ENCODE results near the gene HIPK2.

HIPK2 gene

GRCh38 chr7:139576179-139576973 lies 201.4 kb downstream of the HIPK2 start:
- FAIRE-seq (no peak), DNase-seq (ENCODE audit: insufficient read length, low spot score) (no peak)

DNA sequence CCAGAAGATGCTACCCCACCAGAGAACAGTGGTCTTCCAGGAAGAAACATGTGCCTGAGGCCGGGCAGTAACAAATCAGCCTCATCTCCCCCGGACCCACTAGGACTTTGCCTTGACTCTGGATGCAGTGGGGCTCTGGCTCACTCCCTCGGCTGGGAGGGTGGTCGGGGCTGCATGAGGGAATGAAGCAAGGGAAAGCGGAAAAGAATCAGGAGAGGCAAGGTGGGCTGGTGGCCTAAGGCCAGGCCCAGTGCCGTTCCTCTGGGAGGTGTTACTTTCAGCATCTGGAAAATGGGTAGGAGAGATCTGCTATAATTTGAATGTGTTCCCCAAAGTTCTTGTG lies 202.5 kb downstream of the HIPK2 start:
- FAIRE-seq (no peak), DNase-seq (ENCODE audit: insufficient read length, low spot score) (no peak)

GRCh38 chr7:139574618-139575337 lies 203.0 kb downstream of the HIPK2 start:
- FAIRE-seq: no peak

GRCh38 chr7:139573871-139574270 lies 203.9 kb downstream of the HIPK2 start:
- no peak for FAIRE-seq
- DNase-seq (ENCODE audit: insufficient read length, low spot score): no peak

More at GRCh38 chr7:139574618-139575337, 203.0 kb downstream of the HIPK2 start:
- DNase-seq (ENCODE audit: insufficient read length, low spot score): no peak

DNA sequence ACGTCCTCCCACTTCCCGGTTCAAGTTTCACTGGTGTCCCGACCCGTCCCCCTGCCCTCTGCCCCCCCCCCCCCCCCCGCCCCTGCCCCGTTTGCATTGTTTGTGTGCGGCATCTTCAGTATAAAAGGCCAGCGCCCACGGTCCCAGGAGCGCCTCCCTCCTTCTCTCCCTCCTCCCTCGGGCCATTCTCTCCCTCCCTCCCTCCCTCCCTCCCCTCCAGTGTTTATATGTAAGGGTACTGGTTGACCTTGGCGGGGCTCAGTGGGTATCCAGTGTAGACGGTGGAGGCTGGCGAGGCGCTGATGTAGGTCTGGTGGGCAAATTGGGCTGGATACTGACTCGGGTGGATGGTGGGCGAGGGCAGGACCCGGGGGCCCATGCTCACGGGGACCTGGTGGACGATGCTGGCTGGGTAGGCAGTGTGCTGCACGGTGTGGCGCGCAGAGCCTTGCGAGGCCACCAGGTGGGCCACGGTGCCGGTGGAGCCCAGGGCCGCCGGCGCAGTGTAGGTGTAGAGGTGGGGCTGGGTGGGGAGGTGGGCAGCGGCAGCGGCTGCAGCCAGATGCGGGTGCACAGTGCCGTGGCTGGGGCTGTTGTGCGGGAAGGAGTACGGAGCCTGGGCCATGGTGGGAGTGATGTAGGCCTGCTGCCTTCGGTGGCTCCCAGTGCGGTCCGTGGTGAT lies 205.0 kb downstream of the HIPK2 start:
- FAIRE-seq: no peak

DNA sequence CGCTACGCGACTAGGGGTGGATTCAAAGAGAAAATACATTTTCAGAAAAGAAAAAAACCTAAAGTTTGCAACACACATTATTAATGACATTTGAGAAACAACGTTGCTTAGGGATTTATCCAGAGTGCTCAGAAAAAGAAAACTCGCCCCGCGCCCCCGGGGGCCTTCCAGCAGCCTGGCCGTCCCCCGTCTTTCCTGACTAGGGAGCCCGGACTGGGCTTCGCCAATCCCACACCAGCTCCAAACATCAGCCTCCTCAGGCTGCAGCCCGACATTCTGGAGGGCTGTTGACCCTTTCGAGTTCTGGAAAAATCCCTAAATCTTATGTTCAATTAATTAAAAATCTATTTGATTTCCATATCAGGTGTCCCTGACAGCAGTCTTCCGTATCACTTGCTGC lies 205.7 kb downstream of the HIPK2 start:
- DNase-seq (ENCODE audit: insufficient read length, low spot score): no peak
- FAIRE-seq: no peak

More for the DNA sequence above, 205.0 kb downstream of the HIPK2 start:
- DNase-seq (ENCODE audit: insufficient read length, low spot score): no peak

DNA sequence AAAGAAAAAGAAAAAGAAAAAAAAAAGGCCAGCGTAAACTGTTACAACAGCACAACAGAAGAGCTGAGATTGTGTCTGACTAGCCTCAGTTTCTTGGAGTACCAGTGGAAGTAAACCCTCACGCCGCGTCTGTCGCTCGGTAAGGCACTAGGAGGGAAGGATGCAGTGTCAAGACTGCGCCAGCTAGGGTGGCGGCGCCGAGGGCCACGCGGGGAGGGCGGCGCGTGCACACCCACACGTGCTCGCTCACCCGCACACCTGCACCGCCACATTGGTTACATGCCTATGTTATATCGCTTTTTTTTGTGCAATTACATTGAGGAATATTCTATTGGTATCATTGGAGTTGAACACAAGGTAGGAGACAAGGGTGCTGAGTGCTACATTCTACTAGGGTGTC lies 206.1 kb downstream of the HIPK2 start:
- FAIRE-seq (no peak), DNase-seq (ENCODE audit: insufficient read length, low spot score) (no peak)

GRCh38 chr7:139571190-139571589 lies 206.6 kb downstream of the HIPK2 start:
- DNase-seq (ENCODE audit: insufficient read length, low spot score) (no peak), FAIRE-seq (no peak)

DNA sequence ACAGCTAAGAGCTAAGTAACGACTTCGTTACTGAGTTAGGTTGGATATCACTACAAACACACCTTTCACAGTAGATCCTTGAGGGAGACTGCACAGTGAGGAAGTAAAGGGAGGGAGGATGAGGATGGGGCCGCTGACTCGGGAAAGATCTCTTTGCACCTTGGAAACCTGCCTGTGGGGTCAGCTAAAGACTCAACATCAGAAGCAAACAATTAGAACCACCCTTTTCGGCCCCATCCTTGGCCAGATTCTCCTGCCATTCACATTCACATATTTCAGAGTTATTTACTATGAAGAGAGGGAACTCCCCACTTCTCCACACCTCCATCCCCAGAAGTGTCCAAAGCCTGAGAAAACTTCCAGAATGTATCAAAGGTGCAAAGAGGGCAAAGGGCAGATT lies 207.2 kb downstream of the HIPK2 start:
- no peak for DNase-seq (ENCODE audit: insufficient read length, low spot score)
- FAIRE-seq: no peak

GRCh38 chr7:139570119-139570518 lies 207.7 kb downstream of the HIPK2 start:
- DNase-seq (ENCODE audit: insufficient read length, low spot score): no peak
- no peak for FAIRE-seq

DNA sequence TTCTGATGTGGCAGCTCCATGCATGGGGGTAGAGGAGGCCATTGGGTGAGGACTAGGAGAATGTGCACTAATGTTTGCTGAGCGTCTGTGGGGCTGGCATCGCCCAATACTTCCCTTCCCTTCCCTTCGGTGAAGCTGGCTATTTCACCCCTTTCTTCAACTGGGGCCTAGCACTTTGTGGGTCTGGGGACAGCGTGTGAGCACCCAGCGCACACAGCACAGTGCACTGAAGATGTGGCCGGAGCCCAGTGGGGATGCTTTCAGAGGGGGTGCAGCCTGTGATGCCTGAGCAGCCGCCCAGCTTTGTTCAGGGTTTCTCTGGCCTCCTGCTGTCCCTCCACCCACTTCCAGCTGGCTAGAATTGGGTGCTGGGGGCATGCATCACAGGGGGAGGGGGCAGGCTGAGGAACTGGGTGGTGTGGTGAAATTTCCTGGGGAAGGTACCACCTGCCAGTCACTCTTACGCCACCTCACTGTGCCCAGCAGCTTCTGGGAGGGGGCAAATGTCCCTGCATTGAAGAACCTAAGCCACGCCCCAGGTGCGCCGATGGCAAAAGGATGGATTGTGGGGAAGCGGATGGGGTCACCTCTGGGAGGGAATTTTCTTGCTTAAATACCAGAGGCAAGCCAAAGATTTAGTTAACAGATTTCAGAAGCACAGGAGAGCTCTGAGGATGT lies 208.8 kb downstream of the HIPK2 start:
- FAIRE-seq (no peak), DNase-seq (ENCODE audit: insufficient read length, low spot score) (no peak)

- DNase-seq (ENCODE audit: insufficient read length, low spot score) (no peak), FAIRE-seq (no peak)
Measured at GRCh38 chr7:139568346-139568675, 209.5 kb downstream of the HIPK2 start.

- DNase-seq (ENCODE audit: insufficient read length, low spot score) (no peak), FAIRE-seq (no peak)
Measured at GRCh38 chr7:139567647-139568345, 210.0 kb downstream of the HIPK2 start.

GRCh38 chr7:139566736-139567646 lies 210.8 kb downstream of the HIPK2 start:
- DNase-seq (ENCODE audit: insufficient read length, low spot score): no peak
- no peak for FAIRE-seq

GRCh38 chr7:139566075-139566474 lies 211.7 kb downstream of the HIPK2 start:
- DNase-seq (ENCODE audit: insufficient read length, low spot score): no peak
- no peak for FAIRE-seq

DNA sequence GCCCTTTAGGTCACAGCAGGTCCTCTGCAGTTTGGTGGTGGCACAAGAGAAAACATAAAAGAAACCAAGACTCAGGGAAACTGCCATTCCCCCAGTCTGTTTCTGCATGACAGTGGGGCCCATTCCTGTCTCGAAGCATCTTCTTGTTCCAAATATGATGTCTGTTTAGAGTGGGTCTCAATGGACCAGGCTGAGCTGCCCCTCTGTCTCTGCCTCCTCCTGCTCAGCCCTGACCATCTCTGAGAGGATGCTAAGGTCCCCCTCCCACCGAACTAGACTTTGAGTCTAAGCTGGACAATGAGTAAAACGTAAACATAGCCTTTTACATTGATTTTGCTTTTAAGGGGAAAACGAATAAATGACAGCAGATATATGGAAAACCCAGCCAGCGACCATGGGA lies 213.9 kb downstream of the HIPK2 start:
- no peak for FAIRE-seq

GRCh38 chr7:139562961-139563565 lies 214.7 kb downstream of the HIPK2 start:
- FAIRE-seq (no peak), DNase-seq (ENCODE audit: insufficient read length, low spot score) (no peak)

More for the DNA sequence above, 213.9 kb downstream of the HIPK2 start:
- DNase-seq (ENCODE audit: insufficient read length, low spot score): no peak

DNA sequence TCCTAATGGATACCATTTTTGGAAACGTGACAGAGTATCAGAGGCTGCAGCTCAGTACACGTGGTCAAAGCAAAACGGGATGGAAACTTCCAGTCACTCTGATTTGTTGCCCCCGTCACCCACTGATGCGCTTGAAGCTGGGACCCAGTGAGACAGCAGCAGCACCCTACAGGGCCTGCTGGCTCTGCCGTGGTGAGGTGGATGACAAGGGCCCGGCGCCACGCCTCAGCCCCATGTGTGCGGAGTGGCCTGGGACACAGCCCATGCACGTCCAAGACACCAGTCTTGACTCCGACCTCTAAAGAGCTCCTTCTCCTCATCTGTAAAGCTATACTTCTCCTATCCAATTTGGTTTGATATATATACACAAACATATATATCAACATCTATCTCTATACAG lies 215.3 kb downstream of the HIPK2 start:
- DNase-seq (ENCODE audit: insufficient read length, low spot score) (no peak), FAIRE-seq (no peak)

DNA sequence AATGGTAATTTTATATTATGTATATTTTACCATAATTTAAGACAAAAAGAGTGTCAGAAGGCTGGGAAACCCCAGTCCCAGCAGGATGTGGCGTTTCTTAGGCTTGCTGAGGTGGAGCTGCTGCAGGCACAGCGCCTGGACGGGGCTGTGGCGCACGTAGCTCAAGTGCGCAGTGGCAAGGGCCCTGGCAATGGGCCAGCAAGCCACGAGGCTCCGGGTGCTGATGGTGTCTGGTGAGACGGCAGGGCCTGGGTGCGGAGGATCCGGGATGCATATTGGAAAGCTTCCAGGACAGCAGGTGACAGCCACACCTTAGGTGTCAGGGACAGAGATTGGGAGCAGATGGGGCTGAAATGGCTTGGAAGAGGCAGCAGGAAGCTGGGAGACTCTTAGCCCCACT lies 217.1 kb downstream of the HIPK2 start:
- FAIRE-seq (no peak), DNase-seq (ENCODE audit: insufficient read length, low spot score) (no peak)

Measured in HTR-8/SVneo (cell line).